Fibroblast of villous mesenchyme (primary cell): ENCODE data around the gene CHST12. TPM values are rescaled to one million over a fixed set of nuclear protein-coding genes. Genes with fewer than 3 reads are reported as not detected.

Experiments
- DNase-seq: peaks from one replicate; pipeline ENCODE4 v3.0.0-alpha.2; 2010; ENCODE audit warnings: low read depth
- H3K4me3 ChIP-seq: 2 replicates; pipeline ENCODE4 v1.5.1; 2011; ENCODE audit warnings: low read depth, mild to moderate bottlenecking, low read length
- total RNA-seq: library from RNA; depleted of rRNA; stranded (reverse); fragments of >200 nt; gene quantifications from 2 replicates; pipeline ENCODE4 v1.2.3, GENCODE V29; 2012
- TF ChIP-seq, protein P1 (sequence below): IDR thresholded peaks from 2 replicates; pipeline ENCODE4 v1.5.1; 2012; ENCODE audit warnings: low read depth, mild to moderate bottlenecking, low read length; ENCODE audit not compliant: insufficient read depth

CHST12 gene
- total RNA-seq, 1 donor, result 3.5 TPM

DNA sequence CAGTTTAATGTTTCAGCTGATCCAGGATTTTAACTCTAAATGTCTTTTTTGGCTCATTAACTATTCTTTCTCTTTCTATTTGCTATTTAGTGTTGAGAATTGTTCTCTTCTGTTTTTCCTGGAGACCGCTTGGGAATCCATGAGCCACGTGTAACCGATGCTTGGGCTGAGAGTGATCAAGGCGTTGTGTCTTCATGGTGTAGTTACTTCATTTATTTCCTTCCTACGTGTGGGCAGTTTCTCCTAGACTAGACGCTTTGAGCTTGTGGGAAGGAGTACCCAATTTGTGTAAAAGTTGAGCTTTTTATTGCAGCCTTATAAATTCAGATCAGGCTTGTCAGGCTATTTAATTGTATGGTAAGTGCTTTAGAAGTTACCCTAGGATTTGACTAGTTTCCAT lies 45.8 kb upstream of the CHST12 start:
- no peak overlapping the region for H3K4me3 ChIP-seq
- TF ChIP-seq, protein P1, sequence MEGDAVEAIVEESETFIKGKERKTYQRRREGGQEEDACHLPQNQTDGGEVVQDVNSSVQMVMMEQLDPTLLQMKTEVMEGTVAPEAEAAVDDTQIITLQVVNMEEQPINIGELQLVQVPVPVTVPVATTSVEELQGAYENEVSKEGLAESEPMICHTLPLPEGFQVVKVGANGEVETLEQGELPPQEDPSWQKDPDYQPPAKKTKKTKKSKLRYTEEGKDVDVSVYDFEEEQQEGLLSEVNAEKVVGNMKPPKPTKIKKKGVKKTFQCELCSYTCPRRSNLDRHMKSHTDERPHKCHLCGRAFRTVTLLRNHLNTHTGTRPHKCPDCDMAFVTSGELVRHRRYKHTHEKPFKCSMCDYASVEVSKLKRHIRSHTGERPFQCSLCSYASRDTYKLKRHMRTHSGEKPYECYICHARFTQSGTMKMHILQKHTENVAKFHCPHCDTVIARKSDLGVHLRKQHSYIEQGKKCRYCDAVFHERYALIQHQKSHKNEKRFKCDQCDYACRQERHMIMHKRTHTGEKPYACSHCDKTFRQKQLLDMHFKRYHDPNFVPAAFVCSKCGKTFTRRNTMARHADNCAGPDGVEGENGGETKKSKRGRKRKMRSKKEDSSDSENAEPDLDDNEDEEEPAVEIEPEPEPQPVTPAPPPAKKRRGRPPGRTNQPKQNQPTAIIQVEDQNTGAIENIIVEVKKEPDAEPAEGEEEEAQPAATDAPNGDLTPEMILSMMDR, result no peak
- no peak for DNase-seq

DNA sequence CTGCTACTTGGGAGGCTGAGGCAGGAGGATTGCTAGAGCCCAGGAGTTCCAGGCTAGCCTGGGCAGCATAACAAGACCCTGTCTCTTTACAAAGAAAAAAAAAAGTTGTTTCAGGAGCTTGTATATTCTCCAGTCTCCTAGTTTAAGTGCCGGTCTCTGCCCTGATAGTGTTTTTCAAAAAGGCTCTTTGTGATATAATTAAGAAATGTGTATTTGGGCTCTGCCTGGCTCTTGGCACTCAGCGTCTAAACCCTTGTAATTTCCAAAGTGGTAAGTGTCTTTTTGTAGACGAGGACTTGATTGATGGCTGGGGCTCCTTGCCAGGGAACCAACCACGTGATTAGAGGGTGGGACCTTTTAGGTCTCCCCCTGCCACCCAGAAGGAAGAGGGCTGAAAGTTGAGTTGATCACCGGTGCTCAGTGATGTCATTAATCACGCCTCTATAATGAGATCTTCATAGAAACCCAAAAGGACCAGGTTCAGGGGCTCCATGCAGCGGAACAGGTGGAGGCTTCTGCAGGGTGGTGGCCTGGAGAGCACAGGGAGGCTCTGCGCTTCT lies 44.4 kb upstream of the CHST12 start:
- H3K4me3 ChIP-seq, result no peak overlapping the region
- TF ChIP-seq, protein P1, result no peak
- DNase-seq, result no peak

DNA sequence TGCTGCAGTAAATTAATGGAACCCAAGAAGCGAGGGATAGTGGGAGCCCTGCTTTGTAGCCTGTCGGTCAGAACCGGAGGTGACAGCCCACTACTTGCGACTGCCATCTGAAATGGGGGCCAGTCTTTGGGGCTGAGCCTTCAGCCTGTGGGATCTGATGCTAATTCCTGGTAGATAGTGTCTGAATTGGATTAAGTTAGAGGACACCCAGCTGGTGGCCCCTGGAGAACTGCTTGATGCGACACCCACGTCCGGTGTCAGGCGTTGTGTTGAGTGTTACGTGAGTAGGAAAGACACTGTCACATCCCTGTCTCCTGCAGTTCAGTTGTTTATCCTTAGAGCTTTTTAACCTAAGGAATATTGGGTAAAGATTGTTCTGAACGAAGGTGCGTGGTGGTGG lies 43.8 kb upstream of the CHST12 start:
- DNase-seq, result no peak
- no peak overlapping the region for H3K4me3 ChIP-seq
- TF ChIP-seq, protein P1, result no peak

DNA sequence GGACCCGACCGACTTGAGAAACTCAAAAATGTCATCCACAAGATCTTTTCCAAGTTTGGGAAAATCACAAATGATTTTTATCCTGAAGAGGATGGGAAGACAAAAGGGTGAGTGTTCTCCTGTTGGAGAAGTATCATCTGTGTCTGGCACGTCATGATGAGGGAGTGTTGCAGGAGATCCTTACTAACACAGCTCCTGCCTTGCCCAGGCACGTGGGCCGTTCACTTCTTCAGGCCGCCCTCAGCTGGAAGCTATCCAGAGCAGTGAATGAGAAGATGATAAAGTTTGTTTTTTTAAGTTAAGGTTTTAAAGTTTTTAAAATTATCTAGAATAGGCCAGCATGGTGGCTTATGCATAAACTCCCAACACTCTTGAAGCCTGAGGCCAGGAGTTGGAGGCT lies 42.6 kb upstream of the CHST12 start:
- TF ChIP-seq, protein P1, result no peak
- peak; percentile 31 for DNase-seq
- no peak overlapping the region for H3K4me3 ChIP-seq

DNA sequence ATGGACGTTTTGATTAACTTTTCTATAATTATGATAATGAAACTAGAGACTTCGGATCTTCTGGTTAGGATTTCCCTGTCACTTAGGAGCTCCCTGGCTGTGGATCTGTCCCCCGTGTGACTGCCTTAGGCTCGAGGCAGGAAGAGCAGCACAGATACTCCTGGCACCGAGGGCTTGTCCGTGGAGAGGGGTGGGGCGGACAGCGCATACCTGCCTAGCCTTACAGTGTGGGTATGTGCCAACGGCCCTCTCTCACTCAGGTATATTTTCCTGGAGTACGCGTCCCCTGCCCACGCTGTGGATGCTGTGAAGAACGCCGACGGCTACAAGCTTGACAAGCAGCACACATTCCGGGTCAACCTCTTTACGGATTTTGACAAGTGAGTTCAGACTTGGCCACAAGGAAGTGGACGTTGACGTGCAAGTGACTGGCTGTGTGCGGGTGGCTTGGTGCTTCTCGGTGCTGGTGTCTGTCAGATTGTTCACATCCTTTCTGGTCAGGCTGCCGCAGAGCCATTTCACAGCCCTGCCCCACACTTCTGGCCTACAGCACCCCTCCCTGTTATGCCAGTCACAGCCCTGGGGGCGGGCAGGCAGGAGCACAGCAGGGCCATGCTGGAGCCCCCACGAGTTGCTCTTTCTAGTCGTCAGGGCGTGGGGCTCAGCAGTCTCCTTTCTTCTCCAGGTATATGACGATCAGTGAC lies 40.9 kb upstream of the CHST12 start:
- DNase-seq, result no peak
- H3K4me3 ChIP-seq, result no peak overlapping the region
- TF ChIP-seq, protein P1, result no peak

DNA sequence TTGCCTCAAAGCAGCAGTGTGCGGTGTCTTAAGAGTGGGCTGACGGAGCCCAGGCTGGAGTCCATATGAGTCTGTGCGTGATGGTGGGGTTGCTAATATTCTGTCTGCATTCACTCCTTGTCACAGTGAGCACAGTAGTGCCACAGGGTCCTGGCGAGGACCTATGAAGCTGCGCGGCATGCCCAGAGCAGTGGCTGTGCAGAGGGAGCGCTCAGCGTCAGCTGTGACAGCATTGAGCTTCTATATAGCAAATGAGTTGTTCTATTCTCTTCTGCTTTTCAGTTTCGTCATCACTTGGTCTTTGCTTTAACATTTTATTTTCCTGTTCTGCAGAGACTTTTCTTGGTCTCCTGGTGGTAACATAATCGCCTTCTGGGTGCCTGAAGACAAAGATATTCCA lies 34.3 kb upstream of the CHST12 start:
- DNase-seq, result no peak
- TF ChIP-seq, protein P1, result no peak
- no peak overlapping the region for H3K4me3 ChIP-seq
